ENCODE results near the gene TGFB1I1. TPM values are rescaled to one million over a fixed set of nuclear protein-coding genes. Genes with fewer than 3 reads are reported as not detected.

The TGFB1I1 gene
- total RNA-seq, 1 donor from 2014 or later, result 19.2 TPM

DNA sequence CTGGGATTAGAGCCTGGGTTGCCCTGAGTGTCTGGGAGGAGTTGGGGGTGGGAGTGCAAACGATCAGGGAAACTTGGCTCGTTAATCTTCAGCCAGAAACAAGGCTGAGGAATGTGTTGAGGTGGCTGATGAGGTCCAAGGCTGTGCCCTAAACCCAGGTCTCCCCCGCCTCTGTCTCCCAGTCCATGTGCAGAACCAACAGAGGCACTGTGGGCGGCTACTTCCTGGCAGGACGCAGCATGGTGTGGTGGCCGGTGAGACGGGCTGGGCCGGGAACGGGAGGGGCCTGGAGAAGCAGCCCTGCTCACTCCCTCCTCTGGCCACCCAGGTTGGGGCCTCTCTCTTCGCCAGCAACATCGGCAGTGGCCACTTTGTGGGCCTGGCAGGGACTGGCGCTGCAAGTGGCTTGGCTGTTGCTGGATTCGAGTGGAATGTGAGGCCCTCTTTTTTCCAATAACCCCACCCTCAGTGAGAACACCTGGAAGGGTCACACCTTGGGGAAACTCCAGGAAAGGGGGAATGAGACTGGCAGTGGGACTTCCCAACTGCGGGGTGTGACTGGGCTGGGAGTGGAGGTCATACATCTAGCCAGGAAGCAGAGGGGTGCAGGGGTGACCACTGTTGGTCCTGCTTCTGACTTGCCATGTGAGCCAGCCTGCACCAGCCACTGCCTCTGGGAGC lies 12.7 kb downstream of the TGFB1I1 start:
- Mint-ChIP-seq H3K27me3 (ENCODE audit: unreplicated experiment) (peaks cover 27% of the 10 kb centered on the region), H3K4me3 (ENCODE audit: unreplicated experiment) (no peak overlapping the region)
- no peak for DNase-seq

DNA sequence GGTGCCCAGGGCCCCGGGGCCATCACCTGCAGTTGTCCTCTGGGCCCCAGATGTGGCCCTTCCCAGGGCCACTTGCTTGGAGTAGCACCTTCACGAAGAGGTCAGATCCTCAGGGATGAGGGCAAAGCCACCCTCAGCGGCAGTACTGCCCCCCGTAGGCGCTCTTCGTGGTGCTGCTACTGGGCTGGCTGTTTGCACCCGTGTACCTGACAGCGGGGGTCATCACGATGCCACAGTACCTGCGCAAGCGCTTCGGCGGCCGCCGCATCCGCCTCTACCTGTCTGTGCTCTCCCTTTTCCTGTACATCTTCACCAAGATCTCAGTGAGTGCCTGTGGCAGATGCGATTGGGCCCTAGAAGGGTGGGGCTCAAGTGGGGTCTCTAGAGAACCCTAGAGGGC lies 13.6 kb downstream of the TGFB1I1 start:
- TF ChIP-seq, protein P1, sequence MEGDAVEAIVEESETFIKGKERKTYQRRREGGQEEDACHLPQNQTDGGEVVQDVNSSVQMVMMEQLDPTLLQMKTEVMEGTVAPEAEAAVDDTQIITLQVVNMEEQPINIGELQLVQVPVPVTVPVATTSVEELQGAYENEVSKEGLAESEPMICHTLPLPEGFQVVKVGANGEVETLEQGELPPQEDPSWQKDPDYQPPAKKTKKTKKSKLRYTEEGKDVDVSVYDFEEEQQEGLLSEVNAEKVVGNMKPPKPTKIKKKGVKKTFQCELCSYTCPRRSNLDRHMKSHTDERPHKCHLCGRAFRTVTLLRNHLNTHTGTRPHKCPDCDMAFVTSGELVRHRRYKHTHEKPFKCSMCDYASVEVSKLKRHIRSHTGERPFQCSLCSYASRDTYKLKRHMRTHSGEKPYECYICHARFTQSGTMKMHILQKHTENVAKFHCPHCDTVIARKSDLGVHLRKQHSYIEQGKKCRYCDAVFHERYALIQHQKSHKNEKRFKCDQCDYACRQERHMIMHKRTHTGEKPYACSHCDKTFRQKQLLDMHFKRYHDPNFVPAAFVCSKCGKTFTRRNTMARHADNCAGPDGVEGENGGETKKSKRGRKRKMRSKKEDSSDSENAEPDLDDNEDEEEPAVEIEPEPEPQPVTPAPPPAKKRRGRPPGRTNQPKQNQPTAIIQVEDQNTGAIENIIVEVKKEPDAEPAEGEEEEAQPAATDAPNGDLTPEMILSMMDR (IDR thresholded peaks at IDR 0.05; ENCODE audit: partially characterized antibody, unreplicated experiment), result no peak
- Mint-ChIP-seq H3K27ac (ENCODE audit: unreplicated experiment) (no peak overlapping the region), H3K4me3 (ENCODE audit: unreplicated experiment) (peak overlapping the region; percentile 46), H3K36me3 (ENCODE audit: unreplicated experiment) (peaks cover 6% of the 10 kb centered on the region), H3K9me3 (ENCODE audit: unreplicated experiment) (peaks cover 12% of the 10 kb centered on the region), H3K4me1 (ENCODE audit: low read depth, unreplicated experiment) (no peaks in the 10 kb centered on the region), H3K27me3 (ENCODE audit: unreplicated experiment) (peaks cover 28% of the 10 kb centered on the region)
- DNase-seq, result no peak

More for the DNA sequence above, 12.7 kb downstream of the TGFB1I1 start:
- Mint-ChIP-seq H3K4me1 (ENCODE audit: low read depth, unreplicated experiment) (no peaks in the 10 kb centered on the region), H3K9me3 (ENCODE audit: unreplicated experiment) (peaks cover 10% of the 10 kb centered on the region), H3K36me3 (ENCODE audit: unreplicated experiment) (peaks cover 3% of the 10 kb centered on the region), H3K27ac (ENCODE audit: unreplicated experiment) (no peak overlapping the region)
- TF ChIP-seq, protein P1 (IDR thresholded peaks at IDR 0.05; ENCODE audit: partially characterized antibody, unreplicated experiment), result no peak

DNA sequence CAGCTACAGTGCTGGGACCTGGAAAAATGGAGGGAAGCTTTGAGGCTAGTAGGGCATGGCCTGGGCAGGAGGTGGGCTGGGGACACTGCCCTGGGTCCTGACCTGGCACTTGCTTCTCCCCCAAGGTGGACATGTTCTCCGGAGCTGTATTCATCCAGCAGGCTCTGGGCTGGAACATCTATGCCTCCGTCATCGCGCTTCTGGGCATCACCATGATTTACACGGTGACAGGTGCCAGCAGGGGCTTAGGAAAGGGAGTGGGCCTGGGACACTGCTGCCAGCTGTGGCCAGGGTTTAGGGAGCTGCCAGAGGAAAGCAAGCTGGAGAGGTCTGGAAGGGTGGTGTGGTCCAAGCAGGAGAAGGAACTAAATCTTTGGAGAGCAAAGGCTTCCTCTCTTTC lies 14.1 kb downstream of the TGFB1I1 start:
- no peaks in the 10 kb centered on the region for H3K4me1 Mint-ChIP-seq (ENCODE audit: low read depth, unreplicated experiment)
- H3K27me3 Mint-ChIP-seq (ENCODE audit: unreplicated experiment), result peaks cover 33% of the 10 kb centered on the region
- peaks cover 13% of the 10 kb centered on the region for H3K9me3 Mint-ChIP-seq (ENCODE audit: unreplicated experiment)

DNA sequence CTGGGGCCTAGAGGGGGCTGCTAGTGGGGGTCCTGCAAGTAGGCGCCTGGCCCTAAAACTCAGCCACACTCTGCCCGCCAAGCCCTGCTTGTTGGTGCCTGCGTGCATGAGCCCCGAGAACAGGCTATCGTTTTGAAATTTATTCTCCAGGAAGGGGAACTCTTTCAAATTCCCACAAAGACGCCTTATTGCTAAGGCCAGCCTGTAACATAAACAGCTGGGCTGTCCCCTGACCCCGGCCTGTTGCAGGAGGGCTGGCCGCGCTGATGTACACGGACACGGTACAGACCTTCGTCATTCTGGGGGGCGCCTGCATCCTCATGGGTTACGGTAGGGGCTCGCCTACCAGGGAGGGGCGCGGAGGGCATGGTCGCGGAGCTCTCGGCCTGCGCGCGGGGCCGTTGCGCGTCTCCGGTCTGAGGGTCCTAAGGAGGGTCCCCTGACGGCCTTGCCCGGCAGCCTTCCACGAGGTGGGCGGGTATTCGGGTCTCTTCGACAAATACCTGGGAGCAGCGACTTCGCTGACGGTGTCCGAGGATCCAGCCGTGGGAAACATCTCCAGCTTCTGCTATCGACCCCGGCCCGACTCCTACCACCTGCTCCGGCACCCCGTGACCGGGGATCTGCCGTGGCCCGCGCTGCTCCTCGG lies 15.2 kb downstream of the TGFB1I1 start:
- Mint-ChIP-seq H3K36me3 (ENCODE audit: unreplicated experiment) (peaks cover 12% of the 10 kb centered on the region), H3K27me3 (ENCODE audit: unreplicated experiment) (peaks cover 32% of the 10 kb centered on the region), H3K27ac (ENCODE audit: unreplicated experiment) (no peak overlapping the region), H3K9me3 (ENCODE audit: unreplicated experiment) (peaks cover 12% of the 10 kb centered on the region), H3K4me3 (ENCODE audit: unreplicated experiment) (peak overlapping the region; percentile 86), H3K4me1 (ENCODE audit: low read depth, unreplicated experiment) (no peaks in the 10 kb centered on the region)
- TF ChIP-seq, protein P1 (IDR thresholded peaks at IDR 0.05; ENCODE audit: partially characterized antibody, unreplicated experiment), result no peak
- no peak for DNase-seq

More for the DNA sequence above, 14.1 kb downstream of the TGFB1I1 start:
- TF ChIP-seq, protein P1 (IDR thresholded peaks at IDR 0.05; ENCODE audit: partially characterized antibody, unreplicated experiment), result no peak
- no peak for DNase-seq
- Mint-ChIP-seq H3K27ac (ENCODE audit: unreplicated experiment) (no peak overlapping the region), H3K36me3 (ENCODE audit: unreplicated experiment) (peaks cover 11% of the 10 kb centered on the region), H3K4me3 (ENCODE audit: unreplicated experiment) (peak overlapping the region; percentile 46)
